Heart left ventricle (tissue), 13 donors: Measurements from ENCODE around the gene PRR29.

Source experiments
- CTCF ChIP-seq, 12 donors: fragments of 200-600 bp; sonication (generic) in 4 of 12; IDR thresholded peaks; one replicate each; pipeline versions ENCODE4 v1.5.0 to v1.8.0; 2018 to 2022; ENCODE audit warnings: antibody characterized with exemption in 12 of 12, mild to moderate bottlenecking in 5 of 12
- POLR2A ChIP-seq, 2 donors: fragments of 450-650 bp; IDR thresholded peaks; one replicate each; pipeline ENCODE4 v1.6.1; 2017; ENCODE audit warnings: antibody characterized with exemption in 2 of 2, mild to moderate bottlenecking in 2 of 2, moderate library complexity in 2 of 2
- donor health status: ischemic (EF 13 %, LVEDD 7.1; RV severe dilation, severe dysfunction).
- donor health status: DM: no; HTN: yes; CAD: no.
- donor health status: DM: no; HTN: no; CAD: no.
- donor health status: ischemic (EF 25% LVEDD 6.9; RV normal size, moderate dysfunction).
- donor health status: ischemic (EF 25% LVEDD 5.7; RV mildly dilated, moderate dysfunction).
- donor health status: ischemic (EF 35%, LVEDD 5.7; RV mildly dilated, moderate dysfunction).
- donor health status: nonischemic (EF 11% LVEDD 7.7; RV severe dilation, severe dysfunction).
- donor health status: DM: yes; HTN: yes; CAD: no.
- donor health status: PGD.
- donor health status: ischemic (EF 29% LVEDD 5.4; RV normal size, mild dysfunction).
- donor health status: nonischemic (EF 23%, LVEDD 6.1; RV moderate dilation, normal function).

- TF ChIP-seq CTCF (IDR thresholded peaks at IDR 0.05) (no peak), POLR2A (IDR thresholded peaks at IDR 0.05) (no peak)
Observed at GRCh38 chr17:64004218-64004770, 6.1 kb downstream of the PRR29 start.
